Measurements from ENCODE around the gene FLYWCH1. TPM values are rescaled to one million over a fixed set of nuclear protein-coding genes. Genes with fewer than 3 reads are reported as not detected.
A peak's percentile ranks its signal among the peaks of the same experiment; 100 is the strongest.

The FLYWCH1 gene
- total and polyA plus RNA-seq, 2 donors (not counting 1 experiment from before 2014, with no cell fraction given), result 78.3 to 120 TPM

GRCh38 chr16:2867987-2868789 lies 43.5 kb upstream of the FLYWCH1 start:
- peak overlapping the region; percentile 47 to 83 (median 71) for H3K4me3 ChIP-seq (ENCODE audit: control extremely low read depth in 1 of 5, extremely low read depth in 1 of 5, insufficient read depth in 1 of 5, low read depth in 2 of 5, low read length in 4 of 5)
- H3K9me3 Mint-ChIP-seq (ENCODE audit: insufficient read depth), result no peaks in the 10 kb centered on the region
- intact Hi-C loops (cut with micrococcal nuclease), result loop anchor here (1.0 to 10.0 kb wide), 5 partner anchors 14 to 196 kb away; partner anchors contain the start of gene ELOB
- peak overlapping the region; percentile 77 for H3K9ac ChIP-seq (ENCODE audit: low read length)
- no peaks in the 10 kb centered on the region for H3K36me3 ChIP-seq (replicated peaks in 1 of 2; ENCODE audit: control extremely low read depth in 1 of 2, control insufficient read depth in 1 of 2, extremely low read depth in 1 of 2, insufficient read depth in 2 of 2, low read length in 1 of 2)
- peak overlapping the region; percentile 94 for H3K4me3 Mint-ChIP-seq
- peak overlapping the region; percentile 92 for H3K4me2 ChIP-seq (replicated peaks; ENCODE audit: low read depth, low read length, poor library complexity, severe bottlenecking)
- H3K27me3 Mint-ChIP-seq, result peaks cover 17% of the 10 kb centered on the region
- TF ChIP-seq CTCF (IDR thresholded peaks at IDR 0.05) (peak; percentile 97), EZH2 (IDR thresholded peaks at IDR 0.05; ENCODE audit: borderline replicate concordance, insufficient read depth, low read depth, low read length, poor library complexity, severe bottlenecking) (no peak)
- under 1% methylated on average over 37 of the region's 45 CpGs for WGBS (ENCODE audit: insufficient coverage)
- ChIA-PET CTCF (interaction anchor here (0.6 to 1.6 kb wide), 29 partner anchors 9 to 287 kb away, joined by 3 to 19 read pairs (median 4); partner anchors contain the start of genes FLYWCH1, FLYWCH2 and SRRM2), POLR2A (interaction anchor here (0.5 to 1.4 kb wide), 8 partner anchors 15 to 1487 kb away, joined by 3 to 10 read pairs (median 4); partner anchors contain the start of genes ELOB and FLYWCH2)
- H3K79me2 ChIP-seq (ENCODE audit: control insufficient read depth, insufficient read depth, low read length), result no peaks in the 10 kb centered on the region
- H4K20me1 ChIP-seq (ENCODE audit: control insufficient read depth, insufficient read depth, low read length, poor library complexity, severe bottlenecking), result no peaks in the 10 kb centered on the region
- peaks cover 0 to 3% (median 0%) of the 10 kb centered on the region in 4 experiments for H3K27me3 ChIP-seq (replicated peaks in 1 of 4; ENCODE audit: control extremely low read depth in 1 of 4, control insufficient read depth in 3 of 4, insufficient read depth in 4 of 4, low read length in 3 of 4)
- peak overlapping the region; percentile 78 to 85 for H3K27ac ChIP-seq (ENCODE audit: low read length in 2 of 2)
- H3K9me3 ChIP-seq (ENCODE audit: control extremely low read depth in 1 of 3, control insufficient read depth in 2 of 3, insufficient read depth in 1 of 3, low read length in 2 of 3), result no peaks in the 10 kb centered on the region
- H2AFZ ChIP-seq (ENCODE audit: insufficient read depth, low read depth, low read length, poor library complexity, severe bottlenecking), result peak overlapping the region; percentile 91
- DNase-seq (peak; percentile 94), ATAC-seq (ENCODE audit: low read depth) (peak; percentile 95)
- peak overlapping the region; percentile 92 for H3K27ac Mint-ChIP-seq
- peaks cover 0 to 10% of the 10 kb centered on the region in 2 donors for H3K4me1 ChIP-seq (ENCODE audit: control insufficient read depth in 2 of 2, insufficient read depth in 2 of 2, low read length in 2 of 2)
- peaks cover 9% of the 10 kb centered on the region for H3K4me1 Mint-ChIP-seq

GRCh38 chr16:2871926-2872325 lies 39.8 kb upstream of the FLYWCH1 start:
- Histone ChIP-seq H4K20me1 (ENCODE audit: control insufficient read depth, insufficient read depth, low read length, poor library complexity, severe bottlenecking) (no peaks in the 10 kb centered on the region), H3K36me3 (replicated peaks in 1 of 2; ENCODE audit: control extremely low read depth in 1 of 2, control insufficient read depth in 1 of 2, extremely low read depth in 1 of 2, insufficient read depth in 2 of 2, low read length in 1 of 2) (no peaks in the 10 kb centered on the region), H3K4me2 (replicated peaks; ENCODE audit: low read depth, low read length, poor library complexity, severe bottlenecking) (no peak overlapping the region), H3K79me2 (ENCODE audit: control insufficient read depth, insufficient read depth, low read length) (no peaks in the 10 kb centered on the region), H3K4me1 (ENCODE audit: control insufficient read depth in 2 of 2, insufficient read depth in 2 of 2, low read length in 2 of 2) (peaks cover 0 to 15% of the 10 kb centered on the region in 2 donors), H3K9me3 (ENCODE audit: control extremely low read depth in 1 of 3, control insufficient read depth in 2 of 3, insufficient read depth in 1 of 3, low read length in 2 of 3) (no peaks in the 10 kb centered on the region), H3K27me3 (replicated peaks in 1 of 4; ENCODE audit: control extremely low read depth in 1 of 4, control insufficient read depth in 3 of 4, insufficient read depth in 4 of 4, low read length in 3 of 4) (no peaks in the 10 kb centered on the region), H3K4me3 (ENCODE audit: control extremely low read depth in 1 of 5, extremely low read depth in 1 of 5, insufficient read depth in 1 of 5, low read depth in 2 of 5, low read length in 4 of 5) (no peak overlapping the region), H3K9ac (ENCODE audit: low read length) (no peak overlapping the region), H3K27ac (ENCODE audit: low read length in 2 of 2) (no peak overlapping the region), H2AFZ (ENCODE audit: insufficient read depth, low read depth, low read length, poor library complexity, severe bottlenecking) (no peak overlapping the region)
- peaks cover 13% of the 10 kb centered on the region for H3K27me3 Mint-ChIP-seq
- H3K4me3 Mint-ChIP-seq, result no peak overlapping the region
- no peak overlapping the region for H3K27ac Mint-ChIP-seq
- intact Hi-C loops (cut with micrococcal nuclease), result no loop called here
- CTCF ChIA-PET, result interaction anchor here (1.3 to 2.2 kb wide), 5 partner anchors 11 to 55 kb away, joined by 5 to 14 read pairs (median 9); partner anchors contain the start of genes FLYWCH1 and FLYWCH2
- ATAC-seq (ENCODE audit: low read depth) (no peak), DNase-seq (no peak)
- POLR2A ChIA-PET, result interaction anchor here (0.6 kb wide), 1 partner anchor 12 kb away, joined by 3 read pairs; no protein-coding TSS in a partner anchor
- WGBS (ENCODE audit: insufficient coverage), result 79% methylated on average over 3 of the region's 6 CpGs
- peaks cover 10% of the 10 kb centered on the region for H3K4me1 Mint-ChIP-seq
- no peak for TF ChIP-seq EZH2 (IDR thresholded peaks at IDR 0.05; ENCODE audit: borderline replicate concordance, insufficient read depth, low read depth, low read length, poor library complexity, severe bottlenecking)
- no peaks in the 10 kb centered on the region for H3K9me3 Mint-ChIP-seq (ENCODE audit: insufficient read depth)

Measured in B cell (primary cell).